GM19099 (cell line): ENCODE data around the gene RNF114.
A peak's percentile ranks its signal among the peaks of the same experiment; 100 is the strongest.

ENCODE experiments used
- POLR2A ChIP-seq: IDR thresholded peaks from 3 replicates; pipeline ENCODE4 v1.6.1; 2011; ENCODE audit warnings: low read depth; ENCODE audit not compliant: insufficient read length; ENCODE audit errors: extremely low read depth

RNF114 gene

DNA sequence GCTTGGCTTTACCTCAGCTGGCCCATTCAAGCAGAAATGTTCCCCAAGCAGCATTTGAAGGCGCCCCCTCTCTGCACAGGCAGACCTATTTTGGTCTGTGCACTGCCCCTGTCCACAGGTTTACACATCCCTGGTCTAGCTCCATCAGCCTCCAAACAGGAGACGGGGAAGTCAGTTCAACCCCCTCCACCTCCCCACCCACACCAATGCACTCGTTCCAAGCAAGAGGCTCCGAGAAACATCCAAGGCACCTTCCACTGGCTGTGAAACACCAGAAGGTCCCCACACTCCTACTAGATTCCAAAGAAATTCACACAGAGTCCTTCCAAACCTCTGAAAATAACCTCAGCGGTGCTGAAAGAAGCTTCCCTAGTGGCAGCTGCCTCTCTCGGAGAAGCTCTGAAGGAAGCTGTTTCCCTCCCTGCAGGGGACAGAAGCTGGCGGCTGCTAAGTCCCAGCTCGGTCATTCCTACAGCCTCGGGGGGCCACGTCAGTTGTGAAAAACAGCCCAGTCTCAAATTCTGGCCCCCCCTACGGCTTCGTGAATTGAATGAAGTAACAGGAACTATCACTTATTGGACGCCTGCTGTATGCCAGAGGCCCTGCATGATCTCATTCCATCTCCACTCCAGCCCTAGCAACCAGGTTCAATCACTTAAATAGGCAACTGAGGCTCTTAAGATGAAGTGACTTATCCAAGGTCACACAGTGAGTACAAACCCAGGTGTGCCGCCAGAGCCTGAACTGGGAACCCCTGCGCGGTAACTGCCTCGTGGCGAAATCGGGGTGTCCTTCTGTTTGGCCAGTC, 21.7 kb upstream of the RNF114 start:
- TF ChIP-seq POLR2A: no peak

DNA sequence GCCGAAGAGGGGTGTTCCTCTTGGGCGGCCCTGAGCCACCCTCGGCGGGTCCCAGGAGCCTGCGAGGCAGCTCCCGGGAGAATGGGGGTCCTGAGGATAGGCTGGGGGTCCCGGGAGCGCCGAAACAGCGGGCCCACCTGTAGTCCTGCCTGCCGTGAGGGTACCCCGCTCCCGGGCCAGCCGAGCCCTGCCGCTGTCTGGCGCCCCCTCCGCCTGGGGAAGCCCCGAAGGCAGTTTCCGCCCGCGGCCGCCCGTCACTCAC, 21.1 kb upstream of the RNF114 start:
- no peak for TF ChIP-seq POLR2A

GRCh38 chr20:49915380-49916145, 20.6 kb upstream of the RNF114 start, which contains the start of gene SPATA2:
Gene SPATA2, minus strand, starts transcription at chr20:49915529. Its CDS starts 7,039 bp downstream, at chr20:49908490.
- peak; percentile 85 for TF ChIP-seq POLR2A

DNA sequence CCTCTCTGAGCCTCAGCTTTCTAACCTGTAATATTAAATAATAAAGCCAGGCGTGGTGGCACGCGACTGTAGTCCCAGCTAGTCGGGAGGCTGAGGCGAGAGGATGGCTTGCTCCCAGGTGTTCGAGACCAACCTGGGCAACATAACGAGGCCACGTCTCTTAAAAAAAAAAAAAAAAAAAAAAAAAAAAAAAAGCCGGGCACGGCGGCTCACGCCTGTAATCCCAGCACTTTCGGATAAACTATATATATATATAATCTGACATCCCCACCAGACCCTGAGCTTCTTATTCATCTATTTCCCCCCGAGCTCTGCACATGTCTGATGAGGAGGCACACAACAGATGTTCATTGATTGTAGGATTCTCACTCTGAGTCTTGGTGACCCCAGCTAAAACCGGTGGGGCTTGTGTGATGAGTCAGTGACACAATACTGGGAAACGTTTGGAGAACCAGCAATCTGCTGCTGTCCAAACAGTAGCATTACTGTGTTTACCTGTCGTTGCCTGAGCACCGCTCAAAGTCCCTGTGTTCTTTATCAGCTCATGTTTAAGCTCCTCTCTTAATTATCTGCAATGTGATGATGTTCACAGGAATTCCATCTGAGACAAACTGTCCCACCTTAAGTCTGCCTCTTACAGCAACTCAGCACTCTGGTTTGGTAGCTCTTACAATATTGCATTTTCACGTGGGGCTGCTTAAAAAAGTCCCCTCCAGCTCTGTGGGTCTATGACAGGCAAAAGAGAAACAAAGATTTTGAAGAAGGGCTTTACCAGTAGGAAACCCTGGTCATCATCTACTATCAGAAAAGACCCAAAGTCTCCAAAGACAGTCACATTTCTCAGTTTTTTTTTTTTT, 19.8 kb upstream of the RNF114 start:
- TF ChIP-seq POLR2A: no peak

- TF ChIP-seq POLR2A: no peak
These were observed 17.8 kb upstream of the RNF114 start for GRCh38 chr20:49918446-49918845.

DNA sequence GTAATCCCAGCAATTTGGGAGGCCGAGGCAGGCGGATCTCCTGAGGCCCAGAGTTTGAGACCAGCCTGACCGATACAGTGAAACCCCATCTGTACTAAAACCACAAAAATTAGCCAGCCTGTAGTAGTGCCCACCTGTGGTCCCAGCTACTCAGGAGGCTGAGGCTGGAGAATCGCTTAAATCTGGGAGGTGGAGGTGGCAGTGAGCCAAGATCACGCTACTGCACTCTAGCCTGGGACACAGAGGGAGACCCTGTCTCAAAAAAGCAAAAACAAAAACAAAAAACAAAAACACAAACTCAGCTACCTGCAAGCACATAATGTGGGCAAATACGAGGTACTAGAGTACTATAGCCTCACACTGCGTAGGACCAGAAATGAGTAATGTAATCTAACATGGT, 17.2 kb upstream of the RNF114 start:
- no peak for TF ChIP-seq POLR2A

DNA sequence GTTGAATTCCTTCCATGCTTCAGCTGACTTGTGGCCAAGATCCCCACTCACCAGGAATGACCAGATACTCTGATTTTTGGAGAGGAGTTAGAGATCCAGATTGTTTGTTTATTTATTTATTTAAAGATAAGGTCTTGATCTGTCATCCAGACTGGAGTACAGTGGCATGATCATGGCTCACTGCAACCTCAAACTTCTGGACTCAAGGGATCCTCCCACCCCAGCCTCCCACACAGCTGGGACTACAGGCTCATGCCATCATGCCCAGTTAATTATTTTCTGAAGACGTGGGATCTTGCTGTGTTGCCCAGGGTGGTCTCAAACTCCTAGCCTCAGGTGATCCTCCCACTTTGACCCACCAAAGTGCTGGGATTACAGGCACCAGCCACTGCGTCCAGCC, 16.7 kb upstream of the RNF114 start:
- TF ChIP-seq POLR2A: no peak

GRCh38 chr20:49924247-49924646, 11.9 kb upstream of the RNF114 start:
- no peak for TF ChIP-seq POLR2A

- no peak for TF ChIP-seq POLR2A
These were observed 10.2 kb upstream of the RNF114 start for GRCh38 chr20:49925901-49926454.

DNA sequence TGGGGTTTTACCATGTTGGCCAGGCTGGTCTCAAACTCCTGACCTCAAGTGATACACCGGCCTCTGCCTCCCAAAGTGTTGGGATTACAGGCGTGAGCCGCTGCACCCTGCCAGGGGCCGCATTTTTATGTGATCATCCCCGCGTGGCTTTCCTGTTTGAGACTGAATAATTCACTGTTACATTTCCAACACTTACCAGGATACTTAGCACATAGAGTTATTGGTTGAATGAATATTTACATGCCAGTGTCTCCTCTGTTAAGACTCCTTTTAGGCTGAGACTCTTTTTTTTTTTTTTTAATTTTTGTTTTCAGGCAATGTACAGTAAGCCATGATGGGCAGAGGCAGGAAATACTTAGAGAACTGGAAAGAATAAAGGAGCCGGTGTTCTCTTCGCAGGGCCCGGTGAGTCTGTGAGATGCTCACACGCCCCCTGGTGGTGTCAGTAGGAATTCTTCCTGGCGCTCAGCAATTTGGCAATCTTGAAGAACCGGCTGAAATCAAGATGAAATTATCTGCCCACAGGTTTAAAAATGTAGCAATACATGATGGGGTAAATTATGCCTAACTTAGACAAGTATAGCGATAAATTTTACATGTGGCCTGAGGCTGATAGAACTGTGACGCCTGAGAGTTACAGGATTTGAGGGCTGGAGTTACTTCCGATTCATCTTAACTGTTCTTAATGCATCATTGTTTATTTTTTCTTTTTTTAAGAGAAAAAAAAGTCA, 7.6 kb upstream of the RNF114 start:
- no peak for TF ChIP-seq POLR2A

DNA sequence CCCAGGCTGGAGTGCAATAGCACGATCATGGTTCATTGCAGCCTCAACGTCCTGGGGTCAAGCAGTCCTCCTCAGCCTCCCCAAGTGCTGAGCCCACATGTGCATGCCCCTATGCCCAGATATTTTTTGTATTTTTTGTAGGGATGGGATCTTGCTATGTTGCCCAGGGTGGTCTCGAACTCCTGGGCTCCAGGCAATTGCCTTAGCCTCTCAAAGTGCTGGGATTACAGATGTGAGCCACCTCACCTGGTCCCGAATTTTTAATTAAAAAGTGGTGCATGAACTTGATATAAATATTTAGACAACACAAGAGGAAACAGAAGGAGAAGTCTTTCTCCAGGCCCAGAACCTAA, 7.1 kb upstream of the RNF114 start:
- no peak for TF ChIP-seq POLR2A

DNA sequence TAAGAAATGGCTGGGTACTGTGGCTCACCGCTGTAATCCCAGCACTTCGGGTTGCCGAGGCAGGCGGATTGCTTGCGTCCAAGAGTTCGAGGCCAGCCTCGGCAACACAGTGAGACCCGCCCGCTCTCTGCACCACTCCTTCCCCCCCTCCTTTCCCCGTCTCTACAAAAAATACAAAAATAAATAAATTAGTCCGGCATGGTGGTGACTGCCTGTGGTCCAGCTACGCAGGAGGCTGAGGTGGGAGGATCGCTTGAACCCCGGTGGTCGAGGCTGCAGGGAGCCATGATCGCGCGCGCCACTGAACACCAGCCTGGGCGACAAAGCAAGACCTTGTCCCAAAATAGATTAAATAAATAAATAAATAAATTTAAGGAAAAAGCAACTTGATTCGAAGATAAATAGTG, 448 bp upstream of the RNF114 start:
- TF ChIP-seq POLR2A: no peak

GRCh38 chr20:49937027-49937929, 1.1 kb downstream of the RNF114 start:
- no peak for TF ChIP-seq POLR2A

DNA sequence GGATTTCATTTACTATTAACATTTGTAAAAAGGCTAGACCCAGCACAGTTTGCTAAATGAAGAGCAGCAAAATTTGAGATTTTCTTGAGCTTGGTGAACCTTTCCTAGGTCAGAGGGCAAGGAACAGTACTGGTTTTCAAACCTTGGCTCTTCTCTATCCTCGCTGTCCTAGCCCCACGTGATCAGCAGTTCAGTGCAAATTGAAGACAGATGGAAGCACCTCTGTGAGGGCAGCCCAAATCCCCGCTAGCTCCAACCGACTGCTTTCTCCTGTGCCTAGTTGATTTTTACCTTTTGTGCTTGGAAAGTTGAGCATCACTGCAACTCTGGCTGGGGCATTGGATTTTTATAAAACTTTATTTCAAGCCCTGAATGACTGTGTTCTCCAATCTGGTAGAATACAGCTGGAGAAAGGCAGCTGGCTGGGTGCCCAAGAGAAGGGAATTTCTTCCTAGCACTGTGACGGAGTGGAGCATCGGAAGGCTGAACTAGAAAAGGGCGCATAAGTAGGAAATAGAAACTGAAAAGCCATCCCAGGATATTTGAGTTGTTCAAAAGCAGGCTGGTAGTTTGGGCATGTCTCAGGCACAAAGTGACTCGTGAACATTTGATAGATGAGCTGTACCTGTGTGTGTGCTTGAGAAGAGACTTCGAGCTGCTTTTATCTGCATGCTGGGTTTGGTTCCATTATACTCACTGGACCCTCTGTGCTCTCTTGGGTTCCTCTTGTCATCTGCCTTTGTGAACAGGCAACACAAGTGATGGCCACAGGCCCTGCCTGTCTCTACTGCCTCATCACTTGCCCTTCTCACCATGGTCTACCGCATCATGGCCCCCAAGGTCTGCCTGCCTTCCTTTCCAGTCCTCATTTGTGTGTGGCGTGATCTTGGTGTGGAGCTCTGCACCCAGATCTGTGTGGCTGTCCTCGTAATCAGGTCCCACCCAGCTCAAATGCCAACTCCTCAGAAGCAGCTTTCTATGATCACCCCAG, 2.3 kb downstream of the RNF114 start:
- TF ChIP-seq POLR2A: no peak
